SHP77 treated with DMSO at 0.1 percent for 48 hours (cell line): ENCODE data around the gene PLCH2.

Source experiments
- DNase-seq: peaks from one replicate; lab custom pipeline; 2025; lab: John Stamatoyannopoulos, UW

The PLCH2 gene

DNA sequence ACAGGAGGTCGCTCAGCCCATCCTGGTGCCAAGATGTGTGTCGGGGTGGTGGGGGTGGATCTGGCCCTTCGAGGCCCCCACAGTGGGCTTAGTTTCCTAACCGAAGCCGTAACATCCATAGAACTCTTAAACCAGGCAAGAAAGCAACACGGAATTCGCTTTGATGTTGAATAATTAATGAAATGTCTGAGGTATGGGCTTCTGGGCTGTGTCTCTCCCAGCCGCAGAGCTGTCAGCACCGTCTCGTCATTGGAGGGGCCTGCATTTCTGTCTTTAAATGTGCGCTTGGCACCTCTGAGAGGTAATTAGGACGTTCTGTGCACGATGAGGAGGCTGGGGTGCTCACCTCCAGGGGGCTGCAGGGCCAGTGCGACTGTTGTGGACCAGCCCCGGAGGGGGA, 13.3 kb upstream of the PLCH2 start:
- DNase-seq: no peak

DNA sequence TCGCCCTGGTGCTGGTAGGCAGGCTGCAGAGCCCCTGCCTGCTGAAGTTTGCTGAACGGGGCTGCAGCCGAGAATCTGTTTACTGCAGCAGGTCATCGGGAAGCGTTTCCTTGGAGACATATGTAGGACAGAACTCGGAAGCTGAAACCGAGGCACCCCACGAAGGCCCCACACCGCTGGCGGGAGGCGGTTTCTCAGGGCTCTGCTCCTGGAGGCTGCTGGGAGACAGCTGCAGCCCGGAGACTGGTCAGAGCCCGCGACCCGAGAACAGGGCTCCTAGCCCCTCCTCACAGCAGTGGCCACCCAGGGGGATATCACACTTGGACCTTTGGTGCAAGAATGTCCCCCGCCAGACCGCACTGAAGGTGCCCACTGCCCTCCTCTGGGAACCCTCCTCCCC, 12.7 kb upstream of the PLCH2 start:
- DNase-seq: no peak

DNA sequence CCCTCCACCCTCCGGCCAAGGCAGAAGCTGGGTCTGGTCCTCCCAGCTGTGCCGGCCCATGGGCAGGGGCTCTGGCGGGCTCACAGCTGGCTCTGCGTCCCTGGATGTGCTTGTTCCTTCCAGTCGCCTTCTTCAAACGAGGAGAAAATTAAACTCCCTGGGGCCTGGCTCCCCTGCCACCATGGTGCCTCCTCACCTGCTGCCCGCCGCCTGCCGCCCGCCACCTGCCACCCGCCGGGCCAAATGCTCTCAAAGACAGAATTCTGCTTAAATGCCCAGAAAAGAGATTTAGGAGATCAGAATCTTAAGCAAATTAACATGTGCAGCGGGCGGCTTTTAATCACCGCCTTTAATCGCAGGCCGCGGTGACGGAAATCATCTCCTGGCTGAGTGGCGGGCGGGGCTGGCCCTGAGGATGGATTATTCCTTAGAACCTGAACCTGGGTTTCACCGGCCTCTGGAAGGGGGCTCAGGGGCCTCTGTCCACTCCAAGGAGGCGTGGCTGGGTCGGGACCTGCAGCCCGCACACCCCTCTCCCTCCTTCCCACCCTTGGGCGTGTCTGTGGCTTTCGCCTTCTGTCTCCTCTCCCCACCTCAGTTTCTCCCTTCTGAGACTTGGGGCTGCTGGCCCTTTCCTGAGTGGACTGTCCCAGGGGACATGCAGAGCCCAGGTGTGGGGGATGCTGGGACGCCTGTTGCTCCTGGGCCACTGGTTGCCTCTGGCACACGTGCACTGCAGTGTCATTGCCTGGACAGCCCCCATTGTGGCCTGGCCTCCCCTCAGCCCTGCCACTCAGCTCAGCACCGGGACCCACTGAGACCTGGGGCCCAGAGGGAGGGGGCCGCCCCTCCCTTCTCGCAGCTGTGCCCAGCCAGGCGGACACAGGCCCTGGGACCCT, 10.5 kb upstream of the PLCH2 start:
- no peak for DNase-seq

DNA sequence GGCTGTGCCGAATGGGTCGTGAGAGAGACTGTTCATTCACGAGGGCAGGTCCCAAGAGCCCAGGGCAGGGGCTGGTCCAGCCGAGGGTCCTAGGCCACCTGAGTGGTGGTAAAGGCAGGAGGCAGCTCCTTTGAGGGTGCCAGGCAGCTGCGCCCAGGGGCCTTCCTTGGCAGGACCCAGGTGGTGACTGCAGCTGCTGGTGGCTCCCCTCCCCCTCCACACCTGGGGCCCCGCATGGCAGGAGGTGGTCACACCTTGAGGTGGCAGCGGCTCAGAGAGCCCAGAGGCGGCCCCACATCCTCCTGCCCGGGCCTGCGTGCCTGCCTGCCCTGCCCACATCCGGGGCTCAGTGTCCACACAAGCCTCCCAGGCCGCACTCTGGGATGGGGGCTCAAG, 9.8 kb upstream of the PLCH2 start:
- no peak for DNase-seq

DNA sequence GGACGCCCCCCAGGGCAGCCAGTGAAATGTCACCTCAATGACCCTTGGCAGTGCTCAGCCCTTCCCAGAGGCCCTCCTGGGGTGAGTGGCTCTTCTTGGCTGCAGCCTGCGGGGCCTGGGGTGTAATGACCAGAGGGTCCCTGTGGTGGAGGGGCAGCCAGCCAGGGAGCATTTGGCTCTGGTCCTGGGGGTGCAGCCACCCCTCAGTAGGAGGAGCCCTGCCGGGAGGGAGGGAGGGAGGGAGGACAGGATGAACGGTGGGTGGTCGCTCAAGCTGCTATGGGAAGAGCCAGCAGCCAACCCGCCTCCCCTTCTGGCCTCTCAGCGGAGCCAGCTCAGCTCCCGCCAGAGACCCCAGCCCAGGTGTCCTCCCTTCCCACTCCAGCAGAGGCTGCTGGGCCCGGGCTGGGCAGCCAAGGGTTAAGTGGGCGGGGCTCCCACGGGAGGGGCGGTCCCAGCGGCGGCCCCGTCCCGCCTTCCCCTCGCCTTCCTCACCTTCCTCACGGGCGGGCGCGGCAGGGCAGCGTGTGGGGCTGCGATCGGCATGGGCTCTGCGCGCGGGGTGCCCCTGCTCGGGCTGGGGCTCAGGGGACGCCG, 9.0 kb upstream of the PLCH2 start:
- DNase-seq: no peak

DNA sequence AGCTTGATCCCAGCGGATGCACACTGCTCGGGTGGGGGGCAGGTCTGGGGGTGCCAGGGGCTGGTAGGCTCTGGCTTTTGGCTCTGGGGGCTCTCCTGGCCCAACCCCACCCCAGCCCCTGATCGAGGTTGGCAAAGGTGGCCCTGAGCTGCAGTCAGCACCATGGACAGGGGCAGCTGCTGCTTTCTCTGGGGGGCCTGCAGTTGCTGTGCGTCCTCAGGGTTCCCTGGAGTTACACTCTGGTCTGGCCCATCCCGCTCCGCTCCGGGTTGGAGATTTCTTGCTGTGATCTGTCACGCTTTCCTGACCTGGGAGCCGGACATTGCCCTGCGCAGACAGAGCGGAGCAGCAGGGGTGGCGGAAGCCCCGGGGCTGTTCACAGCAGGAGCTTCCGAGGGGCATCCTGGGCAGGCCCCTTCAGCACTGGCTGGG, 8.0 kb upstream of the PLCH2 start:
- no peak for DNase-seq

DNA sequence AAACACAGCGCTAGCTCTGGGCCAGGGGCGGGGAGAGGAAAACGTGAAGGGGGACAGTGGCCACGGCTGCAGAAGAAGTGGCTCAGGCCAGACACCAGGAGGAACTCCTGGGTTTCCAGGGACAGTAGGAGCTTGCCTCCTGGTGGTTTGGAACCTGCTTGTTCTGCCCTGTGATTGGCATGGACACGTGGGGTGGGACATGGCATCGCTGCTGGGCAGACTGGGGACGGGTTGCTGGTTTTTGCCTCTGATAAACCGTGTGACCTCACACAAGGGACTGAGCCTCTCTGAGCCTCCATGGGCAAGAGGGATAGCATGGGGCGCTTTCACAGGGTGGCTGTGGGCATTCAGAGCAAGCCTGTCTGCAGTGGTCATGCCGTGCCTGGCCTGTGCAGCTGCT, 7.5 kb upstream of the PLCH2 start:
- DNase-seq: no peak

DNA sequence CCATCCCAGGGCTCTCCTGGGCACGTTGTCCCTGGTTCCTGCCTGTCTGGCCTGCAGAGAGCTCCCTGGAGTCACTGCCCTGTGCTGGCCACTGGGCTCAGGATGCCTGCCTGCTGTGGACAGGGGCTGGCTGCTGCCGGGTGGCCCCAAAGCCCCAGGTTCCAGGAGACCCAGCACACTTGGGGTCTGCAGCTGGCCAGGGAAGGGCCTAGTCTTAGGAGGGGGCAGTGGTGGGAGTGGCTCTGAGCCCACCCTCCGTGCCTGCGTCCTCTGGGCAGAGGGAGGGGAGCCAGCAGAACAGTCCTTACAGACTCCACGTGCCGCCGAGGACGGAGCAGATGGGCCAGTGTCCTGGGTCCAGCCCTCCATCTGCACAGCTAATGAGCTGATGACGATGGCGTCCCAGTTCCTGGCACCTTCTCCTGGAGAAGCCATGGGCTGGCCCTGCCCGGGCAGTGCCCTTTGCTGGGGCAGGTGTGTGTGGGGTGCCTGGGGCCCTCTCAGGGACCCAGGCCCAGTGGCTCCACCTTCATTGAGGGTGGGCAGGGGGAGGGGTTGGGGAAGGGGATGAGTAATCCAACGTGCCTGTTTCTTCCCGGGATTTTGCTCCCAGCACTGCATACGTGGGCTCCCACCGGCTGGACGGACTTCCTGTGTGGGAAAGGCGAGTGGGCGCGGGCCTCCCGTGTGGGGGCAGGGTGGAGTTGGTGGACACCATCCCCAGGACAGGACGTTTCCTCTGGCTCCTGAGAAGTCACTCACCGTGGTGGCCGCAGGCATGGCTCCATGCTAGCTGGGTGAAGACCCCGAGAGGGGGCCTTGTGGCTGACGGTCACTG, 6.8 kb upstream of the PLCH2 start:
- DNase-seq: no peak

DNA sequence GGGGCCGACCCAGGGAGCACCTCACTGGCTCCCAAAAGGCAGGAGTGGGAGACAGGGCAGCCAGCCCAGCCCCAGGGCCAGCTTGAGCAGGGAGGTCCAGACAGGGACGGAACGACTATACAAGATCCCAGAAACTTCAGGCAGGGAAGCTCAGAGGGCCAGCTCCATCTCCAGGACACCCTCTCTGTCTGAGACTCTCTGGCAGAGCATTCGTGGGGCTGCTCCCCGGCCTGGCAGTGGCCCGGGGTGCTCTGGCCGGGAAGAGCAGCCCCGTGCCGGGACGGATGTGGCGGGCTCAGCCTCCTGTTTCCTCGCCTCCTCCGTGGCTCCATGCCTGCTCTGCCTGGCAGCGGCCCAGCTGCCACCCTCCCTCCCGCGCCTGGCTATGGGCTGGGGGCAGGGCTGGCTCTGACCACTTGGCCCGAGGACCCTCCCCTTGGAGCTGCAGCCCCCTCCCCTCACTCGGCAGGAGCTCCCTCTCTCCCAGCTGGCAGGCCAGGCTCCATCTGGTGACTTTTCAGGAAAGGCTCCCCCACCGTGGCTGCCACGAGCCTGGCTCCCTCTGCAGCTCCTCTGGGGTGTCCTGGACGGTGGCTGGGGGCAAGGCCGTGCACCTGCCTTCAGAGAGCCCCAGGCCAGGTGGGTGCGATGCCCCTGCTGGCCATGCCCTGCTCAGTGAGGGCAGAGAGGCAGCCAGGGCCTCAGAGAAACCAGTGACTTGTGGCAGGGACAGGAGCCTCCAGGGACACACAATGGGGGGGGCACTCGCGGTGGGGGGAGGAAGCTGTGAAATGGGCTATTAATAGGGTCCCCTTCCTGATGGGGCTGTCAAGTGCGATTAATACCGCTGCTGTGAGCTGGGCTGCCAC, 5.6 kb upstream of the PLCH2 start:
- DNase-seq: no peak

DNA sequence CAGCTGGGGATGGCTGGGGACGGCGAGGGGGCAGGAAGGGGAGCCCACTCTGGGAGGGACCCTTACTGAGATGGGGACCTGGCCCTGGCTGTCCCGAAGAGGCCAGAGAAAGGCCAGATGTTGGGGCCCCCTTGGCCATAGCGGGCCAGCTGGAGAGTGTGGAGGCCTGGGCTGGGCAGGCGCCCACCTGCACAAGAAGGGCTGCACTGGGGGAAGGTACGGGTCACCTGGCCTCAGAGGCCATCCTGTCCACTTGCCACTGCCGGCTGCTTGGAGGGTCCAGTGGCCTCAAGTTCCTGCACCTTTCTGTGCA, 5.0 kb upstream of the PLCH2 start:
- DNase-seq: no peak

DNA sequence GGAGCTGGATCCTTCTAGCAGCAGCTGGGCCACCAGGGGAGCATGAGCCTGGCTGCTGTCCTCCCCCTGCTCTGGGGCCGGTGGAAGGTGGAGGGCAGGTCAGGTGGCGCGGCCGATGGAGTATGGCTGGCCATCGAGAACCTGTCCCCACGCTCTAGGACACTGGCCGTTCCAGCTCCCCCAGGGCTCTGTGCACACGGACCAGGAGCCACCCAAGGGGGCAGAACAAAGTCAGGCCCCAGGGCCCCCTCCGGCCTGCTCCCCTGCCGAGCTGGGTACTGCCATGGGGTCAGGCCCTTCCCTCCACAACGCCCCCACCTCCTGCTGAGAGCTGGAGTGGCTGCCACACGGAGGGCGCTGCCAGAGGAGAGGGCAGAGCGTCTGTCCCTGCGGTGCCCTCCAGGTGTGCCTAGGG, 4.5 kb upstream of the PLCH2 start:
- DNase-seq: no peak

DNA sequence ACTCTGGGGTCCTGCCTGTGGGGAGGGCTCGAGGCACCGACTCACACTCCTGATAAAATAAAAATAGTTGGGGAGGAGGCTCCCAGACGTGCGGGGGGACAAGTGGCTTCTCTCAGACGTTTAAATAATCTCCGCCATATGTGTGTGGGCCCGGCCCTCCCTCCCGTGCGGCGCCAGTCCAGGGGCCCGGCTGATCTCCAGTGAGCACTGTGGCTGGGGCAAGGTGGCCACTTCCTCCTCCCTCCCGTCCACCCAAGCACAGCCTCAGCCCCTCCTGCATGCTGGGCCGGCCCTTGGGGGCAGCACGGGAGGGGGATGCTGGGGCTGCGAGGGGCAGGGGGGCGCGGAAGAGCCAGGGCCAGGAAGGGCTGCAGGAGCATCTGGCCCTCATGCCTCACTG, 4.0 kb upstream of the PLCH2 start:
- no peak for DNase-seq

DNA sequence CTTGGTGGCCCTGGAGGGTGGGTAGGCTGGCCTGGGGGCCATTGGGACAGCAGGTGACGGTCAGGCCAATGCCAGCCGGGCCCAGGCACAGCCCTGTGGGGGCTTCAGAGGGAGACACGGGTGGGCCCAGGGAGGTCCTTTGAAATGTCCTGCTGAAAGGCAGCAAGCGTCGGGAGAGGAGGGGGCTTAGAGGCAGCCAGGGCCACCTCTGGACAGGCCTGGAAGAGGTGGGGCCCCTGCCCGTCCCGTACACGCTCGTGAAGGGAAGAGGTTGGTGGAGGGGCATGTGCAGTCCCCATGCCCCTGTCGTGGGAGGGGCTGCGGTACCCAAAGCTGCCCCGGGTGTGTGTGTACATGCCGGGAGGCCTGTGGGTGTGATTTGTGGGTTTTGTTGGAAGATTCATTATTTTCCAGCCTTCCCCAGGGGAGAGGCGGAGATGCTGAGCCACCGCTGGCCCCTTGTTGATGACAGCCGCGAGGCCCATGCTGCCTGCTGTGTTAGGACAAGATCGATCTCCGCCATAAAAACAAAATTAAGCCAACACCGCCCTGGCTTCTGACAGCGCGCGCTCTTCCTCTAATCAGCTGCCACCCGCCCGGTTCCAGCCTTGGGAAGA, 3.4 kb upstream of the PLCH2 start:
- no peak for DNase-seq

DNA sequence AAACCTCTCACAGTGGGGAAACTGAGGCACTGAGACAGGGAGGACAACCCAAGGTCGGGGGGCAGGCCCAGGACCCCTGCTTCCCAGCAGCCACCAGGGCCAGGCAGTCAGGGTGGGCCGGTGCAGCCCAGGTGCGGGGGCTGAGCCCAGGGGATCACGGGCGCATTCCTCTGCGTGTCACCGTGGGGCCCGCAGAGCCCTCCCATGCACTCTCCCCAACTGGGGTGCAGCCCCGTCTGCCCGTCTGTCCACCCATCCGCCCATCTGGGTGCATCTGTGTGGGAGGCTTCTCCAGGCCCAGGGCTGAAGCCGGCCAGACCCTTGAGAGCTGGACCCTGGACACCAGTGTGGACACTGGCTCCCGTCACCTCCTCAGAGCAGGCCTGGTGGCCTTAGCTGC, 2.9 kb upstream of the PLCH2 start:
- DNase-seq: no peak

DNA sequence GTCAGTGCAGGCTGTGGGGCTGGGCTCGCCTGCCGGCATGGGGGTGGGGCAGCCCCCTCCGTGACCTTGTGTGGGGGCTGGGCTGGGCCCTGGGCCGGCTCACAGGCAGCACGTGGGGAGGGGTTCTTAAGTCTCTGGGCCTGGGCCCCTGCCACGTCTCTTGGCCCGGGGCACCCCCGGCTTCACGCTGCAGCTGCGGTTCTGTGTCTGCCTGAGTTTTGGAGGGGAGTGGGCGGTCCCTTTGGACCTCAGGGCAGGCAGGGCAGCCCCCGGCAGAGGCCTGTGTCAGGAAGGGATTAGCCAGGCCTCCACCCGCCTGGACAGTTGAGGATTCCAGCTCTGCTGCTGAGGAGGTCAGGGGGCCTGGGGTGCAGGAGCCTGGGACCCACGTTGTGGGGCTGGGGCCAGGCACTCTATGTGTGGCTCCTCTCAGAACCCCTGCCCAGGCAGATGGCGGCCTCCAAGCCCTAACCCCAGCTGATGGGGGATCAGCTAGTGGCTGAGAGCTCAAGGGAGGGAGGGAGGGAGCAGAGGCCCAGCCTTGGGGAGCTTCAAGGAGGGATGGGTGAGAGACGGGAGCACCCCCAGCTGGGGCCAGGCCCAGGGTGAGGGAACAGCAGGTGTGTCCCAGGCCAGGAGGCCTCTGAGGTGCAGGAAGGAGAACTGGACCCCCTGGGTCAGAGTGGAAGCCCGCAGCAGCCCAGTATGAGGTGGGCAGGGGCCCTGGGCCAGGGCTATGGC, 1.8 kb upstream of the PLCH2 start:
- DNase-seq: no peak

DNA sequence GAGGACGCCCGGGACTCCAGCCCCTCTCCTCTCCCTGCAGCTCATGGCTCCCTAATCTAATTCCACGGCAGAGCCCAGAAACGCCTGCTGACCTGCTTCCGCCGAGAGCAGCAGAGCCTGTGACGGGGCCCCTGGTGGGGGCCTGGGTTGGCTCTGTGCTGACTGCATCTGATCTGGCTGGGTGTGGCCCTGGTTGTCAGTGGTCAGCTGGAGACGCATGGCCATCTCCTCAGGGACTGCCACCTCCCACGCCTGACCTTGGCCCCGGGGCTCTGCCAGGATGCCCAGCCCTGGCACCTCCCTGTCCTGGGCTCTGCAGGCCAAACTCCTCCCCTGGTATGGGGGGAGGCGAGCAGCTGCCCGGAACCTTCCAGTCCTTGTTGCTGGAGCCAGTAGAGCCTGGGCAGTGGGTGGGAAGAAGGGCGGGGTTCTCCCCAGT, 1.1 kb upstream of the PLCH2 start:
- DNase-seq: no peak

DNA sequence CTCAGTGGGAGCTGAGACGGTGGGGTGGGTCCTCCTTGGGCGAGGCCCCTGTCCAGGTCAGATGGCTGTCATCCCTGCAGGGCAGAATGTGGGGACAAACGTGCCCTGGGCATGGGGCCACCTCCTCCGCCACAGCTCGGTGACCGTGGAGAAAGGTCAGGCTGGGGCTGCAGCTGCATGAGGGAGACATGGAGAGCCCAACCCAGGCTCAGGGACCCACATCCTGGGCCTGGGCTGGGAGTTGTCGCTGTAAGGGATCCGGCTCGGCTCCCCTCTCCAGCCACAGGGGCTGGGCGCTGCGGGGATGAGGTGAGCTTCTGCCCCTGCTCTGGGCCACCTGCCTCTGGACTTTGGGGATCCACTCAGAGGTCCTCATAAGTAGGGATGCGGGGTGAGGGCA, 518 bp upstream of the PLCH2 start:
- DNase-seq: no peak

DNA sequence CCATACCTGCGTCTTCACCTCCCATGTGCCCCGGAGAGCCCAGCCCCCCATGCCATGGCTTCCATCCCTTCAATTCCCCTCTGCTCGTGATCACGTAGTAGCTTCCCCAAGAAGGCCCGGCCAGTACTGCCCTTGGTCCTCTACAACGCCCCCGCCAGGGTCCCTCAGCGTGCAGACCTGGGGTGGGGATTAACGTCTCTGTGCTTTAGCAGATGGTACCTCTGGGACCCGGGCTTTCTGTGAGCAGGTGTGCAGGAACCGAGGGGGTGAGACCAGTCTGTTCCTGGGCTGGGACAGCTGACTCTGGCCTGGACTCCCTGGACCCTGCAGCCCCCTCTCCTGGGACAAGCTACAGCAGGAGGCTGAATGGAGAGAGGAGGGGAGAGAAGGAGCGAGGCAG, 1.2 kb downstream of the PLCH2 start:
- no peak for DNase-seq

DNA sequence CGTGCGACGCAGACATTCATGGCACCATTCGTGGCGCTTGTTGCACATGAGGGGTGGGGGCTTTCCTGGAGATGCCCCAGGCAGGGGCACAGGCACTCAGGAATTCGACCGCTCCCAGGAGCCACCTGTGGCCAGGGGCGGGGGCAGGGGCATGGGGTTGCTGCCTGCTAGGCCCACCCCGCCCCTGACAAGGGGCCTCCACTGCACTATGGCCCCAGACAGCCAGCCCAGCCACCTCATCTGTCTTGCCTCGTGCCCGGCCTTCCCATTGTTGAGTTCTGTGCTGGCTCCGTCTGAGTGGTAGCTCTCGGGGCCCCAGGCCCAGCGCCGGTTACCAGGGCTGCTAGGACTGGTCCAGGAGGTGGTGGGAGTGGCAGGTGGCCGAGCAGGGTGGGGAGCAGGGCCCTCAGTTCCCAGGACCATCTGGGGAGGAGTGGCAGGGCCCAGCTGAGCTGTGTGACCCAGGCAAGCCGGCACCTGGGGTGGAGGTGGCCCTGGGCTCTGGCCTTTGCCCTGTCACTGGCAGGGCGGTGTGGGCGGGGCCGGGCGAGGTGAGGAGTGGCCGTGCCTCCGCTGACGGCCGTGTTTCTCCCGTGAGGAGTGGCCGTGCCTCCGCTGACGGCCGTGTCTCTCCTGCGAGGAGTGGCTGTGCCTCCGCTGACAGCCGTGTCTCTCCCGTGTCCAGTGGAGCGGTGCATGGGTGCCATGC, 1.9 kb downstream of the PLCH2 start:
- no peak for DNase-seq

DNA sequence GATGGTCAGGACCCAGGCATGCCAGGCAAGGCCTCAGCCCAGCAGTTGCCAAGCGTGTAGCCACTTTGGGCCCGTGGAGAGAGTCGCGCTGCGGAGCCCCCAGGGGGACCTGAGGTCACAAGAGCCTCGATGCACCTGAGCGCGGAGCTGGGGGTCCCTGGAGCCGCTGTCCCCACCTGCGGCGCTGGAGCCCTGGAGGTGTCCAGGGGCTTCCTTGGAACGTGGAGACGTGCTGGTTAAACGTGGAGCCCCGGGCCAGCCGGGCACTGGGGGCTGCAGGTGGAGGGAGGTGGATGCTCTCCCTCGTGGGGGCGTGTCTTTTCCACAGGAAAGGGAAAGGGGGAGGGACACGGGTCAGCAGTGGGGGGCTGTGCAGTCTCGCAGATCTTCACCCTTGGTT, 3.1 kb downstream of the PLCH2 start:
- no peak for DNase-seq
